HepG2 (cell line): Measurements from ENCODE around the gene ADH4. TPM values are rescaled to one million over a fixed set of nuclear protein-coding genes. Genes with fewer than 3 reads are reported as not detected.

Source experiments
- ELF4 ChIP-seq: sonication (generic); formaldehyde crosslinking; IDR thresholded peaks from 2 replicates; pipeline ENCODE4 v1.5.0; 2020; ENCODE audit warnings: missing genetic modification reagents, mild to moderate bottlenecking, moderate library complexity, borderline replicate concordance
- FOSL2 ChIP-seq: sonication (generic); formaldehyde crosslinking; IDR thresholded peaks from 2 replicates; pipeline ENCODE4 v1.4.0; 2020; ENCODE audit warnings: missing genetic modification reagents
- KMT2B ChIP-seq: IDR thresholded peaks from 2 replicates; pipeline ENCODE4 v1.6.1; 2016; ENCODE audit warnings: missing genetic modification reagents, missing compliant biosample characterization
- MNT ChIP-seq: fragments of 450-650 bp; IDR thresholded peaks from 2 replicates; pipeline ENCODE4 v1.6.1; 2016
- NFE2 ChIP-seq: sonication (generic); formaldehyde crosslinking; IDR thresholded peaks from 2 replicates; pipeline ENCODE4 v1.4.0; 2020; ENCODE audit warnings: missing genetic modification reagents
- NRL ChIP-seq: sonication (generic); formaldehyde crosslinking; IDR thresholded peaks from 2 replicates; pipeline ENCODE4 v1.5.0; 2020; ENCODE audit warnings: missing genetic modification reagents, mild to moderate bottlenecking, moderate library complexity, borderline replicate concordance
- PHF21A ChIP-seq: sonication (generic); formaldehyde crosslinking; IDR thresholded peaks from 2 replicates; pipeline ENCODE4 v1.5.0; 2020; ENCODE audit warnings: mild to moderate bottlenecking, missing genetic modification reagents
- ZBTB8A ChIP-seq: sonication (generic); formaldehyde crosslinking; IDR thresholded peaks from 2 replicates; pipeline ENCODE4 v1.4.0; 2020; ENCODE audit warnings: mild to moderate bottlenecking, low read depth, missing genetic modification reagents, borderline replicate concordance
- ZFP90 ChIP-seq: sonication (generic); formaldehyde crosslinking; IDR thresholded peaks from 2 replicates; pipeline ENCODE4 v1.8.0; 2022; ENCODE audit warnings: missing genetic modification reagents, mild to moderate bottlenecking, inconsistent platforms, borderline replicate concordance
- ZNF337 ChIP-seq: sonication (generic); formaldehyde crosslinking; IDR thresholded peaks from 2 replicates; pipeline ENCODE4 v1.5.1; 2020; ENCODE audit warnings: missing genetic modification reagents, low read depth, mild to moderate bottlenecking, borderline replicate concordance
- ZNF597 ChIP-seq: sonication (generic); formaldehyde crosslinking; IDR thresholded peaks from 2 replicates; pipeline ENCODE4 v1.5.0; 2020; ENCODE audit warnings: missing genetic modification reagents
- ZNF691 ChIP-seq: sonication (generic); formaldehyde crosslinking; IDR thresholded peaks from 2 replicates; pipeline ENCODE4 v1.4.0; 2020; ENCODE audit warnings: missing genetic modification reagents, low read depth, mild to moderate bottlenecking, borderline replicate concordance
- ZNF841 ChIP-seq: sonication (generic); formaldehyde crosslinking; IDR thresholded peaks from 2 replicates; pipeline ENCODE4 v1.8.1; 2023; ENCODE audit warnings: missing genetic modification reagents, borderline replicate concordance
- ZNF850 ChIP-seq: sonication (generic); formaldehyde crosslinking; conservative IDR thresholded peaks from 2 replicates; pipeline ENCODE4 v1.9.0; 2021; ENCODE audit warnings: mild to moderate bottlenecking, missing genetic modification reagents
- ZSCAN29 ChIP-seq: sonication (generic); formaldehyde crosslinking; conservative IDR thresholded peaks from 2 replicates; pipeline ENCODE4 v1.4.0; 2020; ENCODE audit warnings: mild to moderate bottlenecking, missing genetic modification reagents
- polyA plus RNA-seq, 8 experiments: library from polyadenylated mRNA; depleted of rRNA in 3 of 8; stranded (reverse) in 7 of 8; unstranded in 1 of 8; fragments of >200 nt; fragmentation: Illumina TruSeq in 4 of 8; extraction: Trizol in 4 of 8; gene quantifications; 2 replicates each; pipeline versions ENCODE4 v1.2.1 to v1.2.3, GENCODE V29; 2011 to 2016; ENCODE audit warnings: low read depth in 4 of 8, missing spikeins in 1 of 8, mixed read lengths in 1 of 8; ENCODE audit not compliant: insufficient read depth in 1 of 8
- total RNA-seq, 5 experiments: library from RNA; depleted of rRNA; stranded (reverse); fragments of >200 nt; fragmentation: Illumina TruSeq; extraction: Trizol; gene quantifications; 2 replicates each; pipeline ENCODE4 v1.2.3, GENCODE V29; 2016; ENCODE audit warnings: low read depth in 1 of 5
- TF ChIP-seq, protein P1 (sequence below): sonication (generic); formaldehyde crosslinking; IDR thresholded peaks from 2 replicates; pipeline ENCODE4 v1.4.0; 2020; ENCODE audit warnings: missing genetic modification reagents
- TF ChIP-seq, protein P2 (sequence below): IDR thresholded peaks from 2 replicates; pipeline ENCODE4 v1.6.1; 2016; ENCODE audit warnings: missing compliant biosample characterization, missing genetic modification reagents, borderline replicate concordance
- TF ChIP-seq, protein P3 (sequence below), 2 experiments: sonication (generic) in 1 of 2; formaldehyde crosslinking in 1 of 2; IDR thresholded peaks; 2 replicates each; pipeline versions ENCODE4 v1.4.0 to v1.6.1; 2018 to 2020; ENCODE audit warnings: missing genetic modification reagents in 2 of 2, borderline replicate concordance in 1 of 2, low read depth in 1 of 2, mild to moderate bottlenecking in 1 of 2, missing biosample characterization in 1 of 2
- TF ChIP-seq, protein P4 (sequence below): sonication (generic); formaldehyde crosslinking; conservative IDR thresholded peaks from 2 replicates; pipeline ENCODE4 v1.4.0; 2020; ENCODE audit warnings: missing genetic modification reagents
- TF ChIP-seq, protein P5 (sequence below): IDR thresholded peaks from 2 replicates; pipeline ENCODE4 v1.6.1; 2012; ENCODE audit warnings: inconsistent platforms

The ADH4 gene
- total and polyA plus RNA-seq, 2 of the 13 experiments (the other 11 are each of a cell fraction or from before 2014, with no cell fraction given): 24.3 to 31.1 TPM

DNA sequence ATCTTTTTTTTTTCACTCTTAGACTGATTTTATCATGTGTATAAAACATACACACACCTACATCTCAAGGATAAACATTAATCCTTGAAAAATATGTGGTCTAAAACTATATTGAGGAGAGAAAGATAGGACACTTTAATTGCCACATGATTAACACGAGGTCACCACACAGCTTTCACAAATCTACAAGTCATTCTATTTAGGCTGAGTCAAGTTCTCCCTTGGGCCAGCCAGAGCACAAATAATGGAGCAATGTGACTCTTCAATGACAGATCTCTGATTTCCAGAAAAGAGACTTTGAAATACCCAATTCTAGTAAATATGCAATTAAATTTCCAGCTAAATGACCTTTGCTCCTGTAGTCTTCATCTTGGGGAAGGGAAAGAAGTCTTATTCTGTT is 12.9 kb upstream of the ADH4 start (continued):
- TF ChIP-seq, protein P1, sequence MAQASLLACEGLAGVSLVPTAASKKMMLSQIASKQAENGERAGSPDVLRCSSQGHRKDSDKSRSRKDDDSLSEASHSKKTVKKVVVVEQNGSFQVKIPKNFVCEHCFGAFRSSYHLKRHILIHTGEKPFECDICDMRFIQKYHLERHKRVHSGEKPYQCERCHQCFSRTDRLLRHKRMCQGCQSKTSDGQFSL (CRISPR knock-in tag): no peak
- TF ChIP-seq ZFP90 (CRISPR knock-in tag): 0 out of 2 replicates have a peak, but pooled peaks have one; percentile 31
- TF ChIP-seq, protein P2, sequence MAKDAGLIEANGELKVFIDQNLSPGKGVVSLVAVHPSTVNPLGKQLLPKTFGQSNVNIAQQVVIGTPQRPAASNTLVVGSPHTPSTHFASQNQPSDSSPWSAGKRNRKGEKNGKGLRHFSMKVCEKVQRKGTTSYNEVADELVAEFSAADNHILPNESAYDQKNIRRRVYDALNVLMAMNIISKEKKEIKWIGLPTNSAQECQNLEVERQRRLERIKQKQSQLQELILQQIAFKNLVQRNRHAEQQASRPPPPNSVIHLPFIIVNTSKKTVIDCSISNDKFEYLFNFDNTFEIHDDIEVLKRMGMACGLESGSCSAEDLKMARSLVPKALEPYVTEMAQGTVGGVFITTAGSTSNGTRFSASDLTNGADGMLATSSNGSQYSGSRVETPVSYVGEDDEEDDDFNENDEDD (CRISPR knock-in tag): peak; percentile 66; the same call in 1 of the 2 replicates
- TF ChIP-seq MNT: peak; percentile 2; the same call in 1 of the 2 replicates
- TF ChIP-seq ZNF841 (CRISPR knock-in tag): 0 out of 2 replicates have a peak, but pooled peaks have one; percentile 14
- TF ChIP-seq FOSL2 (CRISPR knock-in tag): 0 out of 2 replicates have a peak, but pooled peaks have one; percentile 16
- TF ChIP-seq, protein P3, sequence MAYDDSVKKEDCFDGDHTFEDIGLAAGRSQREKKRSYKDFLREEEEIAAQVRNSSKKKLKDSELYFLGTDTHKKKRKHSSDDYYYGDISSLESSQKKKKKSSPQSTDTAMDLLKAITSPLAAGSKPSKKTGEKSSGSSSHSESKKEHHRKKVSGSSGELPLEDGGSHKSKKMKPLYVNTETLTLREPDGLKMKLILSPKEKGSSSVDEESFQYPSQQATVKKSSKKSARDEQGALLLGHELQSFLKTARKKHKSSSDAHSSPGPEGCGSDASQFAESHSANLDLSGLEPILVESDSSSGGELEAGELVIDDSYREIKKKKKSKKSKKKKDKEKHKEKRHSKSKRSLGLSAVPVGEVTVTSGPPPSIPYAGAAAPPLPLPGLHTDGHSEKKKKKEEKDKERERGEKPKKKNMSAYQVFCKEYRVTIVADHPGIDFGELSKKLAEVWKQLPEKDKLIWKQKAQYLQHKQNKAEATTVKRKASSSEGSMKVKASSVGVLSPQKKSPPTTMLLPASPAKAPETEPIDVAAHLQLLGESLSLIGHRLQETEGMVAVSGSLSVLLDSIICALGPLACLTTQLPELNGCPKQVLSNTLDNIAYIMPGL (CRISPR knock-in tag; IDR thresholded peaks at IDR 0.05; ENCODE audit: borderline replicate concordance in 1 of 2, low read depth in 1 of 2): peak in 1 of 2 experiments; percentile 26; a peak in 1 of 4 replicates
- TF ChIP-seq NRL (CRISPR knock-in tag): no peak
- TF ChIP-seq ZNF691 (CRISPR knock-in tag): peak; percentile 78; the same call in 1 of the 2 replicates
- TF ChIP-seq PHF21A (CRISPR knock-in tag): no peak
- 0 out of 2 replicates have a peak, but pooled peaks have one; percentile 21 for TF ChIP-seq ZSCAN29 (CRISPR knock-in tag)
- TF ChIP-seq, protein P4, sequence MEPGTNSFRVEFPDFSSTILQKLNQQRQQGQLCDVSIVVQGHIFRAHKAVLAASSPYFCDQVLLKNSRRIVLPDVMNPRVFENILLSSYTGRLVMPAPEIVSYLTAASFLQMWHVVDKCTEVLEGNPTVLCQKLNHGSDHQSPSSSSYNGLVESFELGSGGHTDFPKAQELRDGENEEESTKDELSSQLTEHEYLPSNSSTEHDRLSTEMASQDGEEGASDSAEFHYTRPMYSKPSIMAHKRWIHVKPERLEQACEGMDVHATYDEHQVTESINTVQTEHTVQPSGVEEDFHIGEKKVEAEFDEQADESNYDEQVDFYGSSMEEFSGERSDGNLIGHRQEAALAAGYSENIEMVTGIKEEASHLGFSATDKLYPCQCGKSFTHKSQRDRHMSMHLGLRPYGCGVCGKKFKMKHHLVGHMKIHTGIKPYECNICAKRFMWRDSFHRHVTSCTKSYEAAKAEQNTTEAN (CRISPR knock-in tag): peak; percentile 8; the same call in 1 of the 2 replicates
- TF ChIP-seq ZBTB8A (CRISPR knock-in tag): no peak
- TF ChIP-seq ZNF850 (CRISPR knock-in tag): no peak
- 0 out of 2 replicates have a peak, but pooled peaks have one; percentile 20 for TF ChIP-seq KMT2B (CRISPR knock-in tag)
- TF ChIP-seq, protein P5, sequence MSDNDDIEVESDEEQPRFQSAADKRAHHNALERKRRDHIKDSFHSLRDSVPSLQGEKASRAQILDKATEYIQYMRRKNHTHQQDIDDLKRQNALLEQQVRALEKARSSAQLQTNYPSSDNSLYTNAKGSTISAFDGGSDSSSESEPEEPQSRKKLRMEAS: peak; percentile 74
- no peak for TF ChIP-seq ZNF337
- no peak for TF ChIP-seq ELF4 (CRISPR knock-in tag)
- TF ChIP-seq NFE2 (CRISPR knock-in tag): no peak
- TF ChIP-seq ZNF597 (CRISPR knock-in tag): no peak
